PFSK-1 (cell line): ENCODE measurements around the gene KRT8.

Source experiments
- FOXP2 ChIP-seq: optimal IDR thresholded peaks from 2 replicates; pipeline ENCODE3; 2011; ENCODE audit warnings: borderline replicate concordance, control low read depth, inconsistent platforms; ENCODE audit not compliant: insufficient read depth; ENCODE audit errors: extremely low read length, extremely low read depth
- POLR2AphosphoS5 ChIP-seq: IDR thresholded peaks from 2 replicates; pipeline ENCODE4 v1.6.1; 2012; ENCODE audit warnings: low read depth, mild to moderate bottlenecking, control low read depth, low read length, moderate library complexity
- REST ChIP-seq, 2 experiments: IDR thresholded peaks; 2 replicates each; pipeline versions ENCODE4 v1.6.1 to v1.8.0; 2011 to 2012; ENCODE audit warnings: low read depth in 2 of 2, low read length in 2 of 2, control low read depth in 1 of 2, inconsistent platforms in 1 of 2, mild to moderate bottlenecking in 1 of 2, moderate library complexity in 1 of 2; ENCODE audit not compliant: insufficient read depth in 1 of 2
- SIN3A ChIP-seq: IDR thresholded peaks from 2 replicates; pipeline ENCODE4 v1.6.1; 2012; ENCODE audit warnings: mild to moderate bottlenecking, low read length, moderate library complexity, borderline replicate concordance; ENCODE audit not compliant: insufficient read depth
- TAF1 ChIP-seq: IDR thresholded peaks from 2 replicates; pipeline ENCODE4 v1.6.1; 2012; ENCODE audit warnings: low read length, control low read depth, borderline replicate concordance; ENCODE audit not compliant: insufficient read depth

Gene KRT8

GRCh38 chr12:52872644-52873389 is 32.1 kb downstream of the KRT8 start:
- no peak for TF ChIP-seq REST (IDR thresholded peaks at IDR 0.05; ENCODE audit: insufficient read depth in 1 of 2, low read depth in 2 of 2, low read length in 2 of 2)
- TF ChIP-seq SIN3A = no peak
- TF ChIP-seq POLR2AphosphoS5 = no peak
- no peak for TF ChIP-seq TAF1
- TF ChIP-seq FOXP2 = no peak

GRCh38 chr12:52871291-52872039 is 33.4 kb downstream of the KRT8 start:
- TF ChIP-seq TAF1 (no peak), FOXP2 (no peak), REST (IDR thresholded peaks at IDR 0.05; ENCODE audit: insufficient read depth in 1 of 2, low read depth in 2 of 2, low read length in 2 of 2) (no peak), POLR2AphosphoS5 (no peak), SIN3A (no peak)

- TF ChIP-seq TAF1 = no peak
- no peak for TF ChIP-seq REST (IDR thresholded peaks at IDR 0.05; ENCODE audit: insufficient read depth in 1 of 2, low read depth in 2 of 2, low read length in 2 of 2)
- TF ChIP-seq SIN3A = no peak
- no peak for TF ChIP-seq FOXP2
These were observed 34.2 kb downstream of the KRT8 start for GRCh38 chr12:52870361-52871290.

- no peak for TF ChIP-seq POLR2AphosphoS5
- TF ChIP-seq TAF1 = no peak
- no peak for TF ChIP-seq SIN3A
- no peak for TF ChIP-seq FOXP2
- no peak for TF ChIP-seq REST (IDR thresholded peaks at IDR 0.05; ENCODE audit: insufficient read depth in 1 of 2, low read depth in 2 of 2, low read length in 2 of 2)
These were observed 37.2 kb downstream of the KRT8 start for GRCh38 chr12:52867642-52868041.
